H1 (cell line): ENCODE measurements around the gene PRKN. TPM values are rescaled to one million over a fixed set of nuclear protein-coding genes. Genes with fewer than 3 reads are reported as not detected.

Experiments
- BCL11A ChIP-seq, 2 experiments: IDR thresholded peaks; one replicate each; pipeline ENCODE4 v1.6.1; 2011; ENCODE audit warnings: low read depth in 2 of 2, low read length in 2 of 2, mild to moderate bottlenecking in 2 of 2
- CHD7 ChIP-seq: fragments of 300-600 bp; sonication (generic); IDR thresholded peaks from 2 replicates; pipeline ENCODE4 v1.7.1; 2012; ENCODE audit warnings: low read length, moderate library complexity, mild to moderate bottlenecking, inconsistent platforms; ENCODE audit not compliant: insufficient replicate concordance
- CTCF ChIP-seq, 3 experiments: IDR thresholded peaks; 1 replicate in 2 of 3; 2 replicates in 1 of 3; pipeline versions ENCODE4 v1.5.1 to v1.6.1; 2011; ENCODE audit warnings: low read length in 3 of 3, mild to moderate bottlenecking in 3 of 3, inconsistent platforms in 2 of 3, low read depth in 1 of 3, moderate library complexity in 1 of 3; ENCODE audit not compliant: insufficient read depth in 1 of 3; ENCODE audit errors: control extremely low read depth in 1 of 3
- EGR1 ChIP-seq: IDR thresholded peaks from 2 replicates; pipeline ENCODE4 v1.6.1; 2011; ENCODE audit warnings: low read depth, low read length, borderline replicate concordance
- EZH2 ChIP-seq: fragments of 200-600 bp; sonication (generic); IDR thresholded peaks from 2 replicates; pipeline ENCODE4 v1.7.1; 2012; ENCODE audit warnings: low read depth, mild to moderate bottlenecking, moderate library complexity, low read length, inconsistent platforms; ENCODE audit not compliant: severe bottlenecking
- KDM1A ChIP-seq: fragments of 200-600, 300-600 bp; sonication (generic); IDR thresholded peaks from 2 replicates; pipeline ENCODE4 v1.7.1; 2016; ENCODE audit warnings: mild to moderate bottlenecking, low read length, borderline replicate concordance
- RAD21 ChIP-seq, 2 experiments: IDR thresholded peaks in 1 of 2; conservative IDR thresholded peaks in 1 of 2; 2 replicates each; pipeline ENCODE4 v1.6.1; 2011; ENCODE audit warnings: low read depth in 2 of 2, low read length in 2 of 2, improper control_type of control experiment in 1 of 2, inconsistent platforms in 1 of 2, mild to moderate bottlenecking in 1 of 2, moderate library complexity in 1 of 2
- SIX5 ChIP-seq: IDR thresholded peaks from 2 replicates; pipeline ENCODE4 v1.6.1; 2011; ENCODE audit warnings: mild to moderate bottlenecking, low read depth, low read length
- YY1 ChIP-seq: IDR thresholded peaks from 2 replicates; pipeline ENCODE4 v1.6.1; 2011; ENCODE audit warnings: low read depth, mild to moderate bottlenecking, low read length
- polyA plus RNA-seq, 7 experiments: library from polyadenylated mRNA; depleted of rRNA in 3 of 7; stranded (reverse) in 5 of 7; unstranded in 2 of 7; fragments of >200 nt in 5 of 7; fragments of 200-250 nt in 2 of 7; gene quantifications; 1 replicate in 5 of 7; 2 replicates in 1 of 7; 4 replicates in 1 of 7; pipeline versions ENCODE4 v1.2.1 to v1.2.3, GENCODE V29; 2011 to 2013; ENCODE audit warnings: missing spikeins in 2 of 7, mixed read lengths in 2 of 7
- total RNA-seq: library from RNA; stranded (reverse); fragmentation: NEBNext Ultra II Directional; extraction: Animal tissue kit (Norgen Biotek cat#: 25700); gene quantifications from 2 replicates; pipeline ENCODE4 v1.2.1, GENCODE V29; 2021

Gene PRKN
- total and polyA plus RNA-seq, 2 of the 8 experiments (the other 6 are each of a cell fraction or from before 2014, with no cell fraction given) = 0.13 to 0.29 TPM

- no peak for TF ChIP-seq CHD7
- TF ChIP-seq KDM1A = no peak
- TF ChIP-seq CTCF (IDR thresholded peaks at IDR 0.05; ENCODE audit: control extremely low read depth in 1 of 3, insufficient read depth in 1 of 3, low read depth in 1 of 3, low read length in 3 of 3) = no peak
- no peak for TF ChIP-seq SIX5
- no peak for TF ChIP-seq YY1
- TF ChIP-seq BCL11A (IDR thresholded peaks at IDR 0.05; ENCODE audit: low read depth in 2 of 2, low read length in 2 of 2) = no peak
- TF ChIP-seq RAD21 (IDR thresholded peaks at IDR 0.05 in 1 of 2, conservative IDR thresholded peaks at IDR 0.05 in 1 of 2; ENCODE audit: low read depth in 2 of 2, low read length in 2 of 2) = no peak
- no peak for TF ChIP-seq EGR1
- no peak for TF ChIP-seq EZH2
Measured at GRCh38 chr6:162373192-162373591, 354.4 kb downstream of the PRKN start (continued).
